NOMO-1 treated with dmso at 0.1 percent for 144 hours (cell line): ENCODE results near the gene ANKUB1.
"Not testable (repeated sequence)": the region's sequence is repeated elsewhere in the genome, so short reads cannot be mapped to it uniquely, and the experiment has no call there.

Source experiments
- DNase-seq: peaks from one replicate; lab custom pipeline; 2025; ENCODE audit not compliant: unreplicated experiment; lab: John Stamatoyannopoulos, UW

ANKUB1 gene, protein sequence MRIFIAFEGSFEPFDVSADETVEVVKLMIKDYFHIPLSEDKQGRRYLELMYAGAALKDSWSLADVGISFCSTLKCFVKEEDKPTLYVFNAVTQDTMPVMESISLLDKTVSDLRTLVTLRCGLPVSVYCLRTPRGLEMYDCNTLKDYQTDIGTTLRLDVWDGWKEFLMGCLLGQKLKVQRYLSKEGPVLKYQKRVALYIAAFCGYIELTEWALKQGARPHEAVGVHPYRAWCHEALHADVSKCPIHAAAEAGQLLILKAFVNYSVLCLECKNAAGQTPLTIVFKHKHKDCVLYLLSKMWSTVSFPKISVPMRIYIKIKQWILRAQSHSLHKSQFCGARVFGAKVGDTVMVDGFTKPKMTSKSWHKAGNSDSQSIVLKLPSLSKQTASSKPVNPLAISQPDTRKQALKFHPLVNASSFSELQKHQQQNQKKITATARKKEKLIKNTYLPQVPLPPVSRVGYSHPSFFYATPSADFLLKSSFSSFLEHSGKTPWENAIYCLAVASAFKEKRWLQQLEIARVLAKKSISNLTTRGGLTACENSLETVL

DNA sequence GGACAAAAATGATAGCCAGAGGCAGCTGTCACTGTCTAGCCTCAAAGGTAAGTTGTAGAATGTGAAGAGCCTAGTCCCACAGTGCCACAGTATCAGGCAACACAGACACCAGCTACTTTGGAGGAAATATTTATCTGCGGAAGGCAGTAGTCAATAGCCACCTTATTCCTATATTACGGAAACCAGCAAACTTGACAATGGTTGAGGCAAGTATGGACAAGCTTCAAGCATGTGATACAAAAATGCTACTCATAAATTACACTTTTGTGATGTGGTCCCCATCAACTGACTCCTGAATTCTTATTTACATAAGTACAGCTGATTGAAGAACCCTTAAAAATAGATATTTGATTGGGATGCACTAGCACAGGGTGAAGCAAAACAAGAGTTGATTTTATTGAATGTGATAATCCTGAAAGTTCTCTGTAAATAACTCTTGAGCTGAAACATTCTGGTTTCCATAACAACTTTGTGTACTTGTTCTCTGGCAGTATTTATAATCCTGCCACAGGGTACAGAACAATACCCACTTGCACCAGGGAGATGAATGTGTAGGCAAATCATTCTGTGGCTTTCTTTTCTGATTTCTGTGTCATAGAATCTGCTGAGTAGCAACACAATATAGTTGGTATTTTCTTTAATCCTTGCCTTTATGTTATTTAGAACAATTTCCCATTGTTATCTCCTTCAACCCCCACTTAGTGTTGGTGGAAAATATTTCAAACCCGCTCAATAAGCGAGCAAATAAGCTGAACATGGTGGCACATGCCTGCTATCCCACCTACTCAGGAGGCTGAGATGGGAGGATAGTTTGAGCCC is at the start of gene ANKUB1:
Gene ANKUB1 (minus strand): TSS at position 103 of the 819 bp plus-strand sequence. CDS start 188 bp downstream, outside the sequence.
- no peak for DNase-seq

DNA sequence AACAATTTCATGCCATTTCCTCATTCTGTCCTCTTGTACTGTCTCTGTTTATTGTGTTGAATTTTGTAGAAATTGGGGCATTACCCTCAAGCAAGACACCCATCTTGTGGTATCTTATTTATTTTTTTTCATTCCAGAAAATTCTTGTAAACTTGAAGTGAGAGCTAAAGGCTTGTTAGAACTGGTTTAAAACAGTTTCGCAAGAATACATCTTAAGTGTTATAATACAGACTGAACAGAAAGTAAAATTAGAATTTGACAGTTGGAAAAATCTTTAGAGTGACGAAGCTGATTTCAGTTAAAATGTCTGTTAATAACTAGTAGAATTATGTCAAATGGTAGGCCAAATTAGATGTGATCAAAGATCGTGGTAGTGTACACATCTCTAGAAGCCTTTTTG is 47.5 kb upstream of the ANKUB1 start:
- DNase-seq: no peak

DNA sequence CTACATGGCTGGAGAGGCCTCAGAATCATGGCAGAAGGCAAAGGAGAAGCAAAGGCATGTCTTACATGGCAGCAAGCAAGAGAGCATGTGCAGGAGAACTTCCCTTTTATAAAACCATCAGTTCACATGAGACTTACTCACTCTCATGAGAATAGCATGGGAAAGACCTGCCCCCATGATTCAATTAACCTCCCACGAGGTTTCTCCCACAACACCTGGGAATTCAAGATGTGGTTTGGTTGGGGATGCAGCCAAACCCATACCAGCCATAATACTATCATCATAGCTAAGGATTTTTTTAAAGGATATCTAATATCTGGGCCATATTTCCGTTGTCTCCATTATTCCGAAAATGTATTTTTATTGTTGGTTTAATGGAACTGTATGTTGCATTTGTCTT is 47.1 kb upstream of the ANKUB1 start:
- not testable (repeated sequence) for DNase-seq

DNA sequence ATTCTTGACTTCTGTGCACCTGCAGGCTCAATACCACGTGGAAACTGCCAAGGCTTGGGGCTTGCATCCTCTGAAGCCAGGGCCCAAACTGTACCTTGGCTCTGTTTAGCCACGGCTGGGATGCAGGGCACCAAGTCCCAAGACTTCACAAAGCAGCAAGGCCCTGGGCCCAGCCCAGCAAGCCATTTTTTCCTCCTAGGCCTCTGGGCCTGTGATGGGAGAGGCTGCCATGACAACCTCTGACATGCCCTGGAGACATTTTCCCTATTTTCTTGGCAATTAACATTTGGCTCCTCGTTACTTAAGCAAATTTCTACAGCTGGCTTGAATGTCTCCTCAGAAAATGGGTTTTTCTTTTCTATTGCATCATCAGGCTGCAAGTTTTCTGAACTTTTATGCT is 46.1 kb upstream of the ANKUB1 start:
- DNase-seq: not testable (repeated sequence)

DNA sequence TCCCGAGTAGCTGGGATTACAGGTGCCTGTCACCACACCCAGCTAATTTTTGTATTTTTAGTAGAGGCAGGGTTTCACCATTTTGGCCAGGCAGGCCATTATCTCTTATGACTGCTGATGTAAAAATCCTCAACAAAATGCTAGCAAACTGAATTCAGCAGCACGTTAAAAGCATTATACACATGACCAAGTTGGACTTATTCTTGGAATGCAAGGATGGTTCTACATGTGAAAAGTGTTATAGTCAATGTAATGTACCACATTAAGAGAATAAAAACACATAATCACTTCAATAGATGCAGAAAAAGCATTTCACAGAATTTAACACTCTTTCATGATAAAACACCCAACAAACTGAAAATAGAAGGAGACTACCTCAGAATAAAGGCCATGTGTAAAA is 40.9 kb upstream of the ANKUB1 start:
- DNase-seq: no peak

DNA sequence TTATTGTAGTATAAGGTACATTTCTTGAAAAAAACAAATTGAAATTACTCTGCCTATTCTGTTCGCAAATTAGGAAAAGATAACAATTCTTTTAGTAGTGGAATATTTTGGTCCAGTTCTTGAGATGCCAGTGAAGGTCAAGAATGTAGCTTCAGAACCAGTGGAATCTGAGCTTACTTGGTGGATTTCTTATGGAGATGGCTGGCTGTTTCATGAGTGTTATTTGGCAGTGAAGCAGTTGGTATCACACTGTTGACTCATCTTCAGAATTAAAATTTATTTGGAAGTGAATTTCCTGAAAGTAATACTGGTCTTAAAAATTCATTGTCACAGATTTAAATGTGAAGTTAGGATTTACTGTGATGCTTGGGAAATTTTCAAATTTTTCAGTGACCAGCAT is 39.7 kb upstream of the ANKUB1 start:
- no peak for DNase-seq

DNA sequence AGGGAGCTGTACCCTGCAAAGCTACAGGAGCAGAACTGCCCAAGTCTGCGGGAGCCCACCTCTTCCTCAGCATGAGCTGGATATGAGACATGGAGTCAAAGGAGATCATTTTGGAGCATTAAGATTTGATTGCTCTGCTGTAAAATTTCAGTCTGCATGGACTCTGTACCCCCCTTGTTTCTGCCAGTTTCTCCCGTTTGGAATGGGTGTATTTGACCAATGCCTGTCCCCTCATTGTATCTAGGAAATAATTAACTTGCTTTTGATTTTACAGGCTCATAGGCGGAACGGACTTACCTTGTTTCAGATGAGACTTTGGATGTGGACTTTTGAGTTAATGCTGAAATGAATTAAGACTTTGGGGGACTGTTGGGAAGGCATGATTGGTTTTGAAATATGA is 39.0 kb upstream of the ANKUB1 start:
- no peak for DNase-seq

DNA sequence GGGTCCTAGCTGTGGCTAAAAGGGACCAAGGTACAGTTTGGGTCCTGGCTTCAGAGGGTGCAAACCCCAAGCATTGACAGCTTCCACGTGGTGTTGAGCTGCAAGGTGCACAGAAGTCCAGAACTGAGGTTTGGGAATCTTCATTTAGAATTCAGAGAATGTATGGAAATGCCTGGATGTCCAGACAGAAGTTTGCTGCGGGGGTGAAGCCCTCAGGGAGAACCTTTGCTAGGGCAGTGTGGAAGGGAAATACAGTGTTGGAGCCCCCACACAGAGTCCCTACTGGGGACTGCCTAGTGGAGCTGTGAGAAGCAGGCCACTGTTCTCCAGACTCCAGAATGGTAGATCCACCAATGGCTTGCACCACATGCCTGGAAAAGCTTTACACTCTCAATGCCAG is 38.5 kb upstream of the ANKUB1 start:
- no peak for DNase-seq

DNA sequence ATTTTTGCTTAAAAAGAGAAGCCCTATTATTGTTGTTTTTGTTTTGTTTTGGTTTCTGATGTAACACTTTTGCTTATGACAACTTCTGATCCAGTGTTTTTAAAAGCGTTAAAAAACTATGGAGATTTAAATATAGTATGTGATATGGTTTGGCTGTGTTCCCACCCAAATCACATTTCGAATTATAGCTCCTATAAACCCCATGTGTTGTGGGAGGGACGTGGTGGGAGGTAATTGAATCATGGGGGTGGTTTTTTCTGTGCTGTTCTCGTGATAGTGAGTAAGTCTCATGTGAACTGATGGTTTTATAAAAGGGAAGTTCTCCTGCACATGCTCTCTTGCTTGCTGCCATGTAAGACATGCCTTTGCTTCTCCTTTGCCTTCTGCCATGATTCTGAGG is 37.3 kb upstream of the ANKUB1 start:
- not testable (repeated sequence) for DNase-seq

DNA sequence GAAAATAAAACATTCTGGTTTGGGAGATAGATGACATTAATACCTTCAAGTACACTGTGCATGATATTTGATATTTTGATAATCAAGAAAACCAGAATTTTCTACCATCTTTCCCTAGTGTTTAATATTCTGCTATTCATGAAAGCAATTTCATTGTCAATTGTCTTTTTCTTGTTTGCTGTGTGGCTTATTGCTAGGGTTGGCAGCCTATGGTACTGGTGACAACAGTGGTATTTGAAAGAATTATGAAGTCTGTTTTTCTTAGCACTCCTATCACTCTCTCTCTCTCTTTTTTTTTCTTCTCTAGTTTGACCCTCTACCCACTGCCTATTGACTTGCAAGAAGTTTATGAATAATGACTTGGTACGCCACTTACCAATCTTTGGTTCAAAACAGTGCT is 36.0 kb upstream of the ANKUB1 start:
- DNase-seq: no peak

DNA sequence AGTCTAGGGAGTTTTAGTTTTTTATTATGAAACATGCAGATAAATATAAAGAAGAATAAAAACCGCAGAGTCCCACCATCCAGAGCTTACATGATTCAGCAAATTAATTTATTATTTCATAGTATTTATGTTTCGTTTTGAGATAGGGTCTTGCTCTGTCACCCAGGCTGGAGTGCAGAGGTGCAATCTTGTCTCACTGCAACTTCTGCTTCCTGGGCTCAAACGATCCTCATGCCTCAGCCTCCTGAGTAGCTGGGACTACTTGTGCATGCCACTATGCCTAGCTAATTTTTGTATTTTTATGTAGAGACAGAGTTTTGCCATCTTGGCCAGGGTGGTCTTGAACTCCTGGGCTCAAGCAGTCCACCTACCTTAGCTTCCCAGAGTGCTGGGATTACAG is 34.3 kb upstream of the ANKUB1 start:
- DNase-seq: no peak

DNA sequence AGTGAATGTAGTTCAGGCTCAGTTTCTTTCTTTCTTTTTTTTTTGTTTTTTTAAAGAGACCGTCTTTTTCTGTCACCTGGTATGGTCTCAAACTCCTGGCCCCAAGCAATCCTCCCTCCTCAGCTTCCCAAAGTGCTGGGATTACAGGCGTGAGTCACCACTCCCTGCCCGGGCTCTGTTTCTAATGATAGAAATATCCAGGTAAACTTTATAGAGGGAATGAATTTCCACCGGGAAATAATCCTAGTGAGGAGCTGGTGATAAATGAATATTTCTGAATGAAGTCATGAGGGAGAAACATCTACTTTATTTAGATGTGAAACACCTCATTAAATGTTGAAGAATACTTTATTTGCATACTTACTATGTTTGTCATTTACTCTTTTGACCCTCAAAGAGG is 27.8 kb upstream of the ANKUB1 start:
- DNase-seq: no peak

DNA sequence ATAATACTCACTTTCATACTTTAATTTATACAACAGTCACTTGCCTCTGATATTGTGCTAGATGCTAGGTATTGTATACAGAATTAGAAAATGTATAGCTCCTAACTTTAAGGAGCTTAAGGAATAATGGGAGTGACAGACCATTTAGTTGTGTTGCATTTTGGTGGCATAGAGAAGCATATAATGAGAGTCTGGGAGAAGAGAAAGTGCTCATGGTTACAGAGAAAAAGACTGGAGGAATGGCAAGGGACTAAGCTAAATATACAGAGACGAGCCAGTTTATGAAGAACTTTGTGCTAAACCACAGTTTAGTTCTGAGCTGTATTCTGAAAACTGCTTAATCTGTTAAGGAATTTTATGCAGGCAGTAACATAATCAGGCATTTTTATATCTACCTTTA is 27.1 kb upstream of the ANKUB1 start:
- DNase-seq: no peak

DNA sequence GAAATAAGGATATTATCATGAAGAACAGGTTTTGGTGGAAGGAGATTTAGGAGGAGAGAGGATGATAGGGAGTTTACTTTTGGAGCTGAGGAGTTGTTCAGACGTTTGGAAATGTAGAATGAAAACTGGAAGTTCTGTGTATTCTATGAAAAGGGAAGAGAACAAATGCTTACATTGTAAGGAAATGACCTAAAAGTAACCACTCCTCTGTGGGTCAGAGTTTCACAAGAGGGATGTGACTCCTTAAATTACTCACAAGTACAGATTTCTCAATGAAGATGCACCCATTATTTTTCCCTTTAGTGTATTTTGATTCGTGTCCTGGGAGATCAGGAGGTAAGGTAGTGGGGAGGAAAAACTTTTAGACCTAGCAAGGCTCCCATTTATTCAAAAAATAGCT is 24.6 kb upstream of the ANKUB1 start:
- DNase-seq: peak; percentile 69

DNA sequence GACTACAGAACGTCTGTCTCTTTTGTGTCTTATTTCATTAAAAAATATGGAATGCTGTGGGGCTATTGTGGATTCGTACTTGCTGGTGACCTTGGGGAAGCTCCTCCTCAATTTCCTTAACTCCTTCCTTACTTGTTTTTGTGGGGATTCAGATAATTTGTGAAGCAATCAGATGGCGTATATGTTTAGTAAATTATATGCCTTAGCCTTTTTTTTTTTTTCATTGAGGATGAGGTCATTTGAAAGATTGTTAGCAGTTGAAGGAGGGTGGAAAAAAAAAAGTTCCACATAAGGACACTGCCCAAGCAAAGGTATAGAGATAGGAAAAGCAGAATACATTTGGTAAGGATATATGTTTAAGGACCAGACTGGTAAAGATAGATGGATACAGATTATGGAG is 24.0 kb upstream of the ANKUB1 start:
- DNase-seq: no peak

DNA sequence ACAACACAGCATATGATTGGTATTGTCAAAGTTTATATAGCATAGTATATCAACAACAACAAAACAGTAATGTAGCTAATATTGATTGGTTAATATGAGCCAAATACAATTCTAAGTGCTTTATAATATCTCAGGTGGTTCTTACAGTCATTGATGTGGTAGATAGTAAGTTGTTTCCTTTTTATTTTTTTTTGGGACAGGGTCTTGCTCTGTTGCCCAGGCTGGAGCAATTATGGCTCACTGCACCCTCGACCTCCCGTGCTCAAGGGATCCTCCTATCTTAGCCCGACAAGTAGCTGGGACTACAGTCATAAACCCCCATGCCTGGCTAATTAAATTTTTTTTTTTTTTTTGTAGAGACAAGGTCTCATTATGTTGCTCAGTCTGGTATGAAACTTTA is 23.4 kb upstream of the ANKUB1 start:
- DNase-seq: no peak

DNA sequence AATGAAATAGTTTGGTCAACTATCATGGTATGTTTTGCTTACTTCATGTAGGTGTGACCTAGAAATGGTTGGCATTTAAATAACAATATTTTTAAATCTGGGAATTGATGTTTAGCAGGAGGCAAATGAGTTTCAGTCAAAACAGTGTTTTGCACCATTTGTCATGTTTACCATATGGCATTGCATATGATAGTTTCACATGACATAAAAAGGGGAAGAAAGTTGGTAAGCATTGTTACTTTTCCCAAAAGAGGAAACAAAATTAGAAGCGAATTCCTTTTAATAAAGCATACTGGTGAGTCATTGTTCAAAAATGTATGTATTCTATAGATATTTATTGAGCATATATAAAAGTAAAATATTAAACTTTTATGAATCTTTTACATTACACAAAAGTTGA is 23.0 kb upstream of the ANKUB1 start:
- DNase-seq: peak; percentile 42

DNA sequence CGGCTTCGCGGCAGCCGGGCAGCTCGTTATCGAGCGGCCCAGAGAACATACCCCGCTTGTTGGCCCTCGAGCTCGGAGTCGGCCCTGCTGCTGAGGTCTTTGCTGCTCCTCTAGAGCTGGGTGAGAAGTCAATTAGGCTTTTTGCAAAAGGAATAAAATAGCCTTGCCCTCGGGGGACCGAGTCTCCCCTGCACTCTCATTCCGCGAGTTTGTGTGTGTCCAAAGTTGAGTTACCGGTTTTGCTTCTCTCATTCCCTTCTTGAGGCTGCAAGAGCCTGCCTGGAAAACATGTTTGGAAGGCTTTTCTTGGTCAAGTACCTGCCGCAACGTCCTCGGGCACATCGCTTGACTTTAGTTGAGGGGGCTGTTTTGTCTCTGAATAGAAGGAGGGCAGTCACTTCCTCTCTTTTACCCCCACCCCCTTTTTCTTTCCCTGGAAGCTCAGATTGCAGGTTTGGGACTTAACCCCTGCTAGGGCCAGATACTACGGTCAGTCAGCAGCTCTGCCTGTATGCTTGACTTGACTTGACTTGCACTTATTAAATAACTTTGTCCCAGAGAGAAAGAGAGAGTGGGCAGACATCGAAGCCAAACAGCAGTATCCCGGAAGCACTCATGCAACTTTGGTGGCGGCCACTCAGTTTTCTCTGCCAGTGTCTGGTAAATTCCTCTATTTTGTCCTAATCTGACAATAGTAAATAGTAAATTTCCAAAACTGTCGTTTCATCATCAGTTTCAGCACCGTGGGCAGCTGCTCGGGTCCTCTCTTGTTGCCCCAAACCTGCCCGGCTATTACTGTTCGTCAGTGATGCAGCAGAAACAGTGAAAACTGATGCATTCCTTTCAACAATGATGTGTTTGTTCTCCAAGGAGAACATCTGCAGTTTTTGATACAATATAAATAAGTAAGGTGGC is 21.3 kb upstream of the ANKUB1 start:
- DNase-seq: peak; percentile 12

DNA sequence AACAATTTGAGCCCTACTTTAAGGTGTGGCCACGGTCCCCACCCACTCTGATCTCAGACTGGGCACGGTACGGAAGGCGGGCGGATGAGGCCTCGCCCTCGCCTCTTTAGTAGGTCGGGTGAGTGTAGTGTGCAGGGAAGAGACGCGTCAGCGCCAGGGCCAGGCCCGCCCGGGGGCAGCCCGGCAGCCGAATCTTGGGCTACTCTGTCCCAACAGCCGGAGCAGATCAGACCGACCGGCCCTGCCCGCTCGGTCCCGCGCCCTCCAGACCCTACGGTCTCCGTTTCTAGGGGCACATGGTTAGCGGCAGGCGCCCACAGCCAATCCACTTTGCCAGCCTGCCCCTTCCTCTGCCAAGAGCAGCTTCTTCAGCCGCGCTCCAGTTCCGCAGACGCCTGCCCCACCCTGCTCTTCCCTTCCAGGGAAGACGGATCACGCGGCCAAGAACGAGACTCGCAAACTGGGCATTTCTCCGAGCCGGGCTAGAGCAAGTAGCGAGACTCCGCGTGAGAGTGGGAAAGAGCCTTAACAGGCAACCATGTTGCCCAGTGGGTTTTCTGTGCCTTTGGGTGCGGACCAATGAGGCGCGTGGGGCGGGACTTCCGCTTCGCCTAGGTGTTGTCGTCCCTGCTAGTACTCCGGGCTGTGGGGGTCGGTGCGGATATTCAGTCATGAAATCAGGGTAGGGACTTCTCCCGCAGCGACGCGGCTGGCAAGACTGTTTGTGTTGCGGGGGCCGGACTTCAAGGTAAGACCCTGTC is 20.4 kb upstream of the ANKUB1 start, which contains the start of gene RNF13:
Gene RNF13 (plus strand): TSS at position 610 of the 761 bp plus-strand sequence. CDS start 32,812 bp downstream, outside the sequence.
- peak; percentile 96 for DNase-seq

DNA sequence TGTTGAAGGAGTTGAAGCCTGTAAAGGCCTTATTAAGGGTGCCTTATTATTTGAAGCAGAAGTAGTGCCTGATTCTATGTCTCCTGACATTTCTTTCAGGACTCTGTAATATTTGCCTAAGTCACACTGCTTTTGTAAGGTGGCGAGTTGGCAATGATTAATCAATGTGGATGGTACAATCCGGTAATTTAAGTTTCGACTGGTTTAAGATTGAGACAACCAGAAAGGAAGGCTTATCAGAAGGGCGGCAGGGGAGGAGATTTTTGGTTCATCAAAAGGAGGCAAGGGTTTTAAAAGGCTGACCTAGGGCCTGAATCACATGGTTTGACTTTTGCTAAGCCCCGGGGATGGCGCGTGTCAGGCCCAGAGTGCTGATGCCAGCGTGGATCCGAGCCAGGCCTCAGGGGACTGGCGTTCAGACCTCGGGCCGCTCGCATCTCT is 19.8 kb upstream of the ANKUB1 start:
- no peak for DNase-seq
